B cell (primary cell): ENCODE data around the gene KCNA10. TPM values are rescaled to one million over a fixed set of nuclear protein-coding genes. Genes with fewer than 3 reads are reported as not detected.

Experiments used
- ATAC-seq: fragments of 200-7000 bp; cut with Tn5 transposase; one replicate; pipeline ENCODE4 v1.10.0; 2021; ENCODE audit warnings: low read depth, mild to moderate bottlenecking, moderate number of reproducible peaks, moderate library complexity
- CTCF ChIA-PET: fragments of 350-600 bp; sonication (Branson Sonifier 250); formaldehyde crosslinking; loops from one replicate; lab custom pipeline; 2021; ENCODE audit warnings: antibody characterized with exemption, inconsistent platforms; lab: Charles Lee
- POLR2A ChIA-PET: fragments of 350-600 bp; sonication (Branson Sonifier 250); formaldehyde crosslinking; loops from one replicate; lab custom pipeline; 2021; ENCODE audit warnings: antibody characterized with exemption; lab: Charles Lee
- DNase-seq: peaks from one replicate; pipeline ENCODE4 v3.0.0; 2013
- H2AFZ ChIP-seq: 2 replicates; pipeline ENCODE4 v1.6.1; 2012; ENCODE audit warnings: mild to moderate bottlenecking, low read depth, low read length; ENCODE audit not compliant: insufficient read depth, poor library complexity, severe bottlenecking
- H3K27ac ChIP-seq, 2 donors: 1 replicate in 1 of 2; 2 replicates in 1 of 2; pipeline ENCODE4 v1.5.1; 2012 to 2013; ENCODE audit warnings: low read length in 2 of 2, mild to moderate bottlenecking in 2 of 2, moderate library complexity in 1 of 2
- H3K27me3 ChIP-seq, 4 experiments: fragments of 200-600 bp in 1 of 4; sonication (generic) in 1 of 4; replicated peaks in 1 of 4; 1 replicate in 2 of 4; 2 replicates in 2 of 4; pipeline versions ENCODE4 v1.6.1 to v1.7.0; 2013 to 2016; ENCODE audit warnings: low read length in 3 of 4, mild to moderate bottlenecking in 2 of 4, mixed read lengths in 1 of 4, moderate library complexity in 1 of 4; ENCODE audit not compliant: insufficient read depth in 4 of 4, control insufficient read depth in 3 of 4; ENCODE audit errors: control extremely low read depth in 1 of 4
- H3K36me3 ChIP-seq, 2 experiments: replicated peaks in 1 of 2; 1 replicate in 1 of 2; 2 replicates in 1 of 2; pipeline versions ENCODE4 v1.6.1 to v1.7.1; 2013; ENCODE audit warnings: low read length in 1 of 2; ENCODE audit not compliant: insufficient read depth in 2 of 2, control insufficient read depth in 1 of 2; ENCODE audit errors: control extremely low read depth in 1 of 2, extremely low read depth in 1 of 2
- H3K4me1 ChIP-seq, 2 donors: fragments of 200-600 bp in 1 of 2; sonication (generic) in 1 of 2; 1 replicate in 1 of 2; 2 replicates in 1 of 2; pipeline versions ENCODE4 v1.5.1 to v1.6.1; 2013 to 2017; ENCODE audit warnings: low read length in 2 of 2; ENCODE audit not compliant: control insufficient read depth in 2 of 2, insufficient read depth in 2 of 2
- H3K4me2 ChIP-seq: replicated peaks from 2 replicates; pipeline ENCODE3; 2012; ENCODE audit warnings: mild to moderate bottlenecking, low read depth, low read length; ENCODE audit not compliant: poor library complexity, severe bottlenecking
- H3K4me3 ChIP-seq, 5 experiments: fragments of 200-600 bp in 1 of 5; sonication (generic) in 1 of 5; 1 replicate in 3 of 5; 2 replicates in 2 of 5; pipeline versions ENCODE4 v1.5.1 to v1.7.0; 2011 to 2016; ENCODE audit warnings: low read length in 4 of 5, mild to moderate bottlenecking in 4 of 5, low read depth in 2 of 5, control low read depth in 1 of 5, moderate library complexity in 1 of 5; ENCODE audit not compliant: insufficient read depth in 1 of 5; ENCODE audit errors: control extremely low read depth in 1 of 5, extremely low read depth in 1 of 5
- H3K79me2 ChIP-seq: fragments of 200-600 bp; sonication (generic); one replicate; pipeline ENCODE4 v1.6.0; 2016; ENCODE audit warnings: low read length; ENCODE audit not compliant: control insufficient read depth, insufficient read depth
- H3K9ac ChIP-seq: fragments of 200-600 bp; sonication (generic); 2 replicates; pipeline ENCODE4 v1.6.1; 2017; ENCODE audit warnings: mild to moderate bottlenecking, low read length, moderate library complexity
- H3K9me3 ChIP-seq, 3 donors: one replicate each; pipeline versions ENCODE4 v1.6.1 to v1.7.1; 2013; ENCODE audit warnings: low read length in 2 of 3; ENCODE audit not compliant: control insufficient read depth in 2 of 3, insufficient read depth in 1 of 3; ENCODE audit errors: control extremely low read depth in 1 of 3
- H4K20me1 ChIP-seq: 2 replicates; pipeline ENCODE4 v1.6.0; 2012; ENCODE audit warnings: mild to moderate bottlenecking, low read length; ENCODE audit not compliant: insufficient read depth, control insufficient read depth, poor library complexity, severe bottlenecking
- H3K27ac Mint-ChIP-seq: one replicate; pipeline ENCODE4 v1.8.0; 2021; ENCODE audit warnings: mixed read lengths
- H3K27me3 Mint-ChIP-seq: one replicate; pipeline ENCODE4 v1.8.0; 2021; ENCODE audit warnings: mixed read lengths
- H3K4me1 Mint-ChIP-seq: one replicate; pipeline ENCODE4 v1.8.0; 2021; ENCODE audit warnings: mixed read lengths
- H3K4me3 Mint-ChIP-seq: one replicate; pipeline ENCODE4 v1.8.0; 2021; ENCODE audit warnings: mixed read lengths
- H3K9me3 Mint-ChIP-seq: one replicate; pipeline ENCODE4 v1.8.0; 2022; ENCODE audit warnings: mixed read lengths; ENCODE audit not compliant: insufficient read depth
- CTCF ChIP-seq: fragments of 200-600 bp; IDR thresholded peaks from one replicate; pipeline ENCODE4 v1.8.0; 2022; ENCODE audit warnings: antibody characterized with exemption, mild to moderate bottlenecking
- EZH2 ChIP-seq: IDR thresholded peaks from 2 replicates; pipeline ENCODE4 v1.6.1; 2012; ENCODE audit warnings: borderline replicate concordance, low read depth, mild to moderate bottlenecking, moderate library complexity, low read length; ENCODE audit not compliant: insufficient read depth, poor library complexity, severe bottlenecking
- WGBS: methylation state at CpG from one replicate; pipeline ENCODE4 v1.1.5; 2013; ENCODE audit warnings: missing lambda C conversion rate; ENCODE audit not compliant: insufficient coverage; 5-methylcytosine and 5-hydroxymethylcytosine counted together
- intact Hi-C: fragments of 100-400 bp; cut with micrococcal nuclease; formaldehyde crosslinking; loops from one replicate; pipeline ENCODE4 v1.10.0; 2022
- polyA plus RNA-seq: library from polyadenylated mRNA; depleted of rRNA; stranded (reverse); fragments of >200 nt; gene quantifications from 2 replicates; pipeline ENCODE4 v1.2.3, GENCODE V29; 2012
- total RNA-seq, 2 donors: library from RNA; stranded (reverse); fragments of 120-200 nt in 1 of 2; gene quantifications; 1 replicate in 1 of 2; 2 replicates in 1 of 2; pipeline versions ENCODE4 v1.2.3 to v1.2.4, GENCODE V29; 2013 to 2022

The KCNA10 gene
- total and polyA plus RNA-seq, 2 donors (not counting 1 experiment from before 2014, with no cell fraction given) = not detected

- Histone ChIP-seq H3K79me2 (no peaks in the 10 kb centered on the region), H3K4me2 (no peak overlapping the region), H3K27ac (no peak overlapping the region), H3K4me1 (no peaks in the 10 kb centered on the region), H3K36me3 (no peaks in the 10 kb centered on the region), H3K4me3 (no peak overlapping the region), H2AFZ (no peak overlapping the region), H3K9ac (no peak overlapping the region), H3K27me3 (no peaks in the 10 kb centered on the region), H3K9me3 (no peaks in the 10 kb centered on the region), H4K20me1 (no peaks in the 10 kb centered on the region)
- CTCF ChIA-PET = interaction anchor here (0.6 to 14.1 kb wide), 73 partner anchors 8 to 804 kb away, joined by 3 to 531 read pairs (median 4); partner anchors contain the start of genes AHCYL1, KCNA10, KCNC4 and STRIP1
- intact Hi-C loops = loop anchor here (1.0 kb wide), 5 partner anchors 84 to 467 kb away; no protein-coding TSS in a partner anchor
- Mint-ChIP-seq H3K27me3 (no peaks in the 10 kb centered on the region), H3K9me3 (no peaks in the 10 kb centered on the region), H3K4me1 (no peaks in the 10 kb centered on the region), H3K4me3 (no peak overlapping the region), H3K27ac (no peak overlapping the region)
- DNase-seq = peak; percentile 84
- WGBS = 18% methylated on average over 6 of the region's 8 CpGs
- TF ChIP-seq CTCF (peak; percentile 98), EZH2 (no peak)
- peak; percentile 84 for ATAC-seq
- POLR2A ChIA-PET = no interaction called here
Observed at GRCh38 chr1:110495926-110496600, 22.9 kb downstream of the KCNA10 start.
